GM12892 (cell line): ENCODE data around the gene BCL3.

ENCODE experiments used
- POLR2A ChIP-seq: IDR thresholded peaks from 2 replicates; pipeline ENCODE4 v1.6.1; 2011; ENCODE audit warnings: low read depth, low read length, control low read depth
- POLR2AphosphoS5 ChIP-seq: IDR thresholded peaks from 2 replicates; pipeline ENCODE4 v1.6.1; 2011; ENCODE audit warnings: low read depth, low read length, control low read depth
- TAF1 ChIP-seq: IDR thresholded peaks from 2 replicates; pipeline ENCODE4 v1.6.1; 2011; ENCODE audit warnings: low read depth, mild to moderate bottlenecking, control low read depth, low read length, borderline replicate concordance

- TF ChIP-seq POLR2AphosphoS5 = no peak
- no peak for TF ChIP-seq POLR2A
- TF ChIP-seq TAF1 = no peak
Measured at GRCh38 chr19:44703336-44704078, 45.0 kb upstream of the BCL3 start.
